T-helper 2 cell treated with Interferon-gamma antibody and Interleukin-4, amounts not matched to agents 100 ng/mL and 5 ng/mL, for 36 hours (primary cell): Measurements from ENCODE around the gene PCDH8. TPM values are rescaled to one million over a fixed set of nuclear protein-coding genes. Genes with fewer than 3 reads are reported as not detected.

ENCODE experiments used
- intact Hi-C: fragments of 100-400 bp; cut with micrococcal nuclease; formaldehyde crosslinking; loops from one replicate; pipeline ENCODE4 v1.15.1; 2023
- total RNA-seq: library from RNA; stranded (reverse); gene quantifications from 2 replicates; pipeline ENCODE4 v1.2.3, GENCODE V29; 2022

The PCDH8 gene, protein sequence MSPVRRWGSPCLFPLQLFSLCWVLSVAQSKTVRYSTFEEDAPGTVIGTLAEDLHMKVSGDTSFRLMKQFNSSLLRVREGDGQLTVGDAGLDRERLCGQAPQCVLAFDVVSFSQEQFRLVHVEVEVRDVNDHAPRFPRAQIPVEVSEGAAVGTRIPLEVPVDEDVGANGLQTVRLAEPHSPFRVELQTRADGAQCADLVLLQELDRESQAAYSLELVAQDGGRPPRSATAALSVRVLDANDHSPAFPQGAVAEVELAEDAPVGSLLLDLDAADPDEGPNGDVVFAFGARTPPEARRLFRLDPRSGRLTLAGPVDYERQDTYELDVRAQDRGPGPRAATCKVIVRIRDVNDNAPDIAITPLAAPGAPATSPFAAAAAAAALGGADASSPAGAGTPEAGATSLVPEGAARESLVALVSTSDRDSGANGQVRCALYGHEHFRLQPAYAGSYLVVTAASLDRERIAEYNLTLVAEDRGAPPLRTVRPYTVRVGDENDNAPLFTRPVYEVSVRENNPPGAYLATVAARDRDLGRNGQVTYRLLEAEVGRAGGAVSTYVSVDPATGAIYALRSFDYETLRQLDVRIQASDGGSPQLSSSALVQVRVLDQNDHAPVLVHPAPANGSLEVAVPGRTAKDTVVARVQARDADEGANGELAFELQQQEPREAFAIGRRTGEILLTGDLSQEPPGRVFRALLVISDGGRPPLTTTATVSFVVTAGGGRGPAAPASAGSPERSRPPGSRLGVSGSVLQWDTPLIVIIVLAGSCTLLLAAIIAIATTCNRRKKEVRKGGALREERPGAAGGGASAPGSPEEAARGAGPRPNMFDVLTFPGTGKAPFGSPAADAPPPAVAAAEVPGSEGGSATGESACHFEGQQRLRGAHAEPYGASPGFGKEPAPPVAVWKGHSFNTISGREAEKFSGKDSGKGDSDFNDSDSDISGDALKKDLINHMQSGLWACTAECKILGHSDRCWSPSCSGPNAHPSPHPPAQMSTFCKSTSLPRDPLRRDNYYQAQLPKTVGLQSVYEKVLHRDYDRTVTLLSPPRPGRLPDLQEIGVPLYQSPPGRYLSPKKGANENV
- total RNA-seq = 1.2 and 1.3 TPM in 2 replicates

DNA sequence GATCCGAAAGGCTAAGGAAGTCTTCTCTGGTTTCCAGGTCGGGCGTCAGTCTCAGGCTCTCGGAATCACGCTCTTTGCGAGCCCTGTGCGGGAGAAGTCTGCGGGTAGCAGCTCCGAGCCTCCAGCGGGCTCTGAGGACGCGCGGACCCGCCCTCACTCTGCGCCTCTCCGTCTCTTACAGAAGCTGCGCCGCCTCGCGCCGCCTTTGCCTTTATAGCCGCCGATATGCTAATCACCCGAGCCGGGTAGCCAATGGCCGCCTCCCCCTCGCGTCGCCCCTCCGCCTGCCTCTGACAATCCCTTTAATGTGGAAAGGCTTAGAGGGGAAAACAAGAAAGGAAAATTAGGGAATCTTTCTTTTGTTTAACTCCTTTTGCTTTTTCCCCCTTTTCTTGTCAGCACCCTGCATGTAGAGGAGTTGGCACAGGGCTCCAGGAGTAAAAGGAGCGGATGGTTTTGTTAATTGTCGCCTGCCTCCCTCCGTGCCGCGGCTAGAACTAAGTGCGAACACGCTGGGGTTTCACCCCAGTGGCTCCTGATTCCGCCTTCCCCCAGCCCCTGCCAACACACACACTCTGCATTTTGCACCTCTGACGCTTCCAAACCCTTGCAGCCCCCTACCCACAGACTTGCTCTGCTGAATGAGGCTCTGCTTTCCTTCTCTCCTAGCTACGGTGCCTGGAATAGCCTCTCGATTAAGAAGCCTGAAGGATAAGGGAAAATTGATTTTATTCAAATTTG lies at the start of gene PCDH8:
Gene PCDH8, minus strand, starts transcription at position 186 of the 741 bp plus-strand sequence. CDS start 204 bp downstream, outside the sequence.
- intact Hi-C loops = loop anchor here (10.0 kb wide), 2 partner anchors 114 to 194 kb away; partner anchors contain the start of genes CNMD and SUGT1

- intact Hi-C loops = no loop called here
These were observed 48.6 kb upstream of the PCDH8 start for GRCh38 chr13:52896827-52897659.

DNA sequence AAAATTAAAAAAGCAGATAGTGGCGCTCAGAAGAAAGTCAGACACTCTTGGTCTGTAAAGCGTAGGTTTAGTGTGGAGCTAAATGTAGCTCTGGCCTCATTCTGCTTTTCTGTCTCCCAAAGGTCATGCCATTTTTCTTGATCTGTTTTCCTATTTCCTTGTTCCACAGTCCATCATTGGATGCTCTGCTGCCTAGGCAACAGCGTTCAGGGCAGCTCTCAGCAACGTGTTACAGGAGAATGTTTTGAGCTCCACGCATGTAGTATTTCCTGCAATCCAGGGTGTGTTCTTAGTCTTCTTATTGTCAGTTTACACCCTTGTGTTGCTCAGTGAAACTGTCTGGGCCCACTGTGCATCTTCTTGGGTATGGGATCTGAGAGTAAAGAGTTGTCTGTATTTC lies 46.0 kb upstream of the PCDH8 start:
- intact Hi-C loops = no loop called here

DNA sequence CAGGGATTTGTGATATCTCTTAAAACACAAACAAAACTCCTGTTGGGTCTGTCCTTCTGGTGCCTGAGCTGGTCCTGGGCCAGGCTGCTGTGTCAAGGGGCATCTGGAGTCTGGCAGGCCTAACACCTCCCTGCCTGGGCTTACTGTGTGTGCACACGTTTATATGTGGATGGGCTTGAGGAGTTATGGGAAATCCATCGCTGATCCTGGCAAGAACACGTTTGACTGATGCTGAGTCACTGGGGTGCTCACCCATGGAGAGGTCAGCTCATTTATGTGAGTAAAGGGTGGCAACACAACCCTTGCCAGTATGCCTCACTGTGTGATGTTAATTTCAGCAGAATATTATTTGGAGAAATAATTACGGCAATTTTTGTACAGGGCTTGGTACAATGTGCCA lies 44.5 kb upstream of the PCDH8 start:
- intact Hi-C loops = no loop called here

DNA sequence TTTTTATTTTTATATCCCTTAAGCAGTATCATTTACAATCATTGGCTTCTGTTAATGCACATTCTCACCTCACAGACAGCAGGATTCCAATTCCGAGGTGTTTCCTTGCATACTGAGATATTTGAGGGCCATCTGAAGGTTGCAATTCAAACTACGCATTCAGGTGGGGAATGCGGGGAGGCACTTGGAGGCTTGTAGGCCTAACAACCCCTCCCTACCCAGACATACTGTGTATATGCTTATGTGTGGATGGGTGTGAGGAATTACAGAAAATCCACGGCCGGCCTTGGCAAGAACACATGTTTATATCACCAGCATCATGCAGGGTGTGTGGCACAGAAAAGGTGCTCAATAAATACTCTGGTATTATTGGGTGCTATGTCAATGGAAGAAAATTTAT lies 43.3 kb upstream of the PCDH8 start:
- intact Hi-C loops = no loop called here

- intact Hi-C loops = no loop called here
These were observed 38.7 kb upstream of the PCDH8 start for GRCh38 chr13:52887165-52887564.

- intact Hi-C loops = no loop called here
These were observed 36.7 kb upstream of the PCDH8 start for GRCh38 chr13:52885141-52885540.

DNA sequence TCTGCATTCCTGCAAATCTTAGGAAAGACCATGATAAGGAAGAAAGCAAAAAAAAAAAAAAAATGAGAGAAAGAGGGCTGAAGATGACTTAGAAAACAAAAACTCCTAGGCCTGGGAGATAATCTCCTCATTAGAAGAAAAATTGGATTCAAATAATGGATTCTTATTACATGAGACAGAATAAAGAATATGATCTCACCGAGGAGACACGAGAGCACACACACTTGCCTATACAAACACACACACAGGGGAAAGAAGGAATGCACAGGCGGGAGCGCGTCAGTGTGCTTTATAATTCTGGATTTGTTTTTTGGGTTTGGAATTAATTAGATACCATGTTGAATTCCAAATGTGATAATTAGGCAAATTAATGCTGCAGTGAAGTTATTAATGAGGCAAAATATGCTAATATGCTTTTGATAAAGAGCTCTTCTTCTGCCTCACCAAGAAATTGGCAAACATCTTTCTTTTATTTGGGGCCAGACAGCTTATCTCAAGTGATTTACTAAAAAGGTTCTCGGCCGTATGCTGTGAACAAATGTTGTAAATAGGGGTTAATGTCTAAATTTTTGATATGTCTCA lies 36.1 kb upstream of the PCDH8 start:
- intact Hi-C loops = no loop called here

DNA sequence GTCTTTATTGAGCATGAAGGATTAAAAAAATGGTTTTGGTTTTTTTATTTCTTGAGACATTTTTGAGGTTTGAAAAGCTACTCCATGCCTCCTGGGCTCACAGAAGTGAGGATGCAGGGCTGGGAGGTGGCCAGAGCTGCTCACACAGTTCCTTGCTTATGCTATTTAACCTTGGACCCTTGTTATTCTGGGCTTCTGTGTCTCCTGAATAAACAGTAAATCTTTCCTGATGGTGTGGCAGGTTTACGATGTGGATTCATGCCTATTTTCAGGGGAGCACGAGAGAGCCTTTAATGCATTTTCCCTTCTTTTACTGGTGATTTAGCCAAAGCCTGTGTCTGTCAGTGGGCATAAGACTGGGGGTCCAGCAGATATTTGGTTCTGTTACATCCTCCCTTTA lies 34.3 kb upstream of the PCDH8 start:
- intact Hi-C loops = no loop called here

- intact Hi-C loops = no loop called here
These were observed 31.7 kb upstream of the PCDH8 start for GRCh38 chr13:52879950-52880741.

DNA sequence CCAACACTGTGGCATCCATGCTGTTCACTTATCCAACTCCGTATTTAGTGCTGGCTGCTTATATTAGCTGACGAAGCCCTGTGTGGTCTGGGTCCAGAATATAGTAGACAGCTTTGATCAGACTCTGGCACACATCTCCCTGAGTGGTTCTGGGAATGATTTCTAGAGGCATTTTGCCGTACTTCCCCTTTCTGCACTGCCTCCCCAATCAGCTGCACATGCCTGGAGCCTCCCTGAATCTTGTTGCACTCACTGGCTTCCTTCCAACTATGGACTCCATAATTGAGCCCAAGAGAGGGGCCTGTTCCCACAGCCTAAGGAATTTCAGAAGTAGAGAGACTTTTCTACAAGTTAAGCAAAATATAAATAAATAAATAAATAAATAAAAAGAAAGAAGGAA lies 30.4 kb upstream of the PCDH8 start:
- intact Hi-C loops = no loop called here

GRCh38 chr13:52870143-52870542 lies 21.7 kb upstream of the PCDH8 start:
- intact Hi-C loops = no loop called here

GRCh38 chr13:52869621-52870020 lies 21.2 kb upstream of the PCDH8 start:
- intact Hi-C loops = no loop called here

- intact Hi-C loops = no loop called here
These were observed 20.6 kb upstream of the PCDH8 start for GRCh38 chr13:52869050-52869449.

GRCh38 chr13:52868190-52868589 lies 19.8 kb upstream of the PCDH8 start:
- intact Hi-C loops = no loop called here

DNA sequence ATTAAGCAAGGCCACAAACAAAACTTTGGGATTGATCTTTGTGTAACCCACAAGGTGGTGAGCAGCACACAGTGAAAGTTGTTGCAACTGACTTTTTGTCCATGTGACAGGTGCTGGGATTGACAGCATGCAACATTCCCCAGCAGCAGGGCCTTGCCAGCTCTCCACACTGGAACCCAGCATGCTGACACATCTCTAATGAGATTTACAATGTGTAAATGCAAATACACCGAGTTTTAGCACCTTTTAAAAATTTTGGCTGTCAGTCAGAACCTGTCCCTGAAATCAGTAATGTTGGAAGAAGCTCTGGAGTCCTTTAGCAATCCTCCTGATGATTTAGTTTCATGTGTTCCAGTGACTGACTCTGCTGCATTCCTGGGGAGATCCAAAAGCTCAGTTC lies 16.5 kb upstream of the PCDH8 start:
- intact Hi-C loops = no loop called here

- intact Hi-C loops = no loop called here
These were observed 14.1 kb upstream of the PCDH8 start for GRCh38 chr13:52862358-52863206.

DNA sequence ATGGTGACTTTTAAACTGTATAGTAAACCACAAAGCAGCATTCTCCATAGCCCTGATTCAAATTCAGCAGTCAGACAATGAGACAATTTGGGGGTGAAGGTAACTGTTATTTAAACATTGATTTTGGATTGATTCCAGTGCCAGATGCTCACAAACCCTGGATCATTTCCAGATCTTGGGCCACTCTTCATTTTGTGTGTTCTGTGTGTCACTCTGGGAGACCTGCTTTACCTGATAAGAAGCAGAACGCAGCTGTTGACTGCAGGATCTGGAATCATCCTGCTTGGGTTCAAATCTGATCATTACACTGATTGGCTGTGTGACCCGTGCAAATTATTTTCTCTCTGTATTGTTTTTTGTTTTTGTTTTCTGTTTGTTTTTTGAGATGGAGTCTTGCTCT lies 4.0 kb upstream of the PCDH8 start:
- intact Hi-C loops = no loop called here
